IPS DF 4.7 (cell line): ENCODE results near the gene GGN.
"Not testable (repeated sequence)": the region's sequence is repeated elsewhere in the genome, so short reads cannot be mapped to it uniquely, and the experiment has no call there.

Experiments
- DNase-seq: peaks from one replicate; pipeline ENCODE4 v3.0.0-alpha.2; 2013; ENCODE audit warnings: low spot score; ENCODE audit errors: extremely low read depth

Gene GGN

DNA sequence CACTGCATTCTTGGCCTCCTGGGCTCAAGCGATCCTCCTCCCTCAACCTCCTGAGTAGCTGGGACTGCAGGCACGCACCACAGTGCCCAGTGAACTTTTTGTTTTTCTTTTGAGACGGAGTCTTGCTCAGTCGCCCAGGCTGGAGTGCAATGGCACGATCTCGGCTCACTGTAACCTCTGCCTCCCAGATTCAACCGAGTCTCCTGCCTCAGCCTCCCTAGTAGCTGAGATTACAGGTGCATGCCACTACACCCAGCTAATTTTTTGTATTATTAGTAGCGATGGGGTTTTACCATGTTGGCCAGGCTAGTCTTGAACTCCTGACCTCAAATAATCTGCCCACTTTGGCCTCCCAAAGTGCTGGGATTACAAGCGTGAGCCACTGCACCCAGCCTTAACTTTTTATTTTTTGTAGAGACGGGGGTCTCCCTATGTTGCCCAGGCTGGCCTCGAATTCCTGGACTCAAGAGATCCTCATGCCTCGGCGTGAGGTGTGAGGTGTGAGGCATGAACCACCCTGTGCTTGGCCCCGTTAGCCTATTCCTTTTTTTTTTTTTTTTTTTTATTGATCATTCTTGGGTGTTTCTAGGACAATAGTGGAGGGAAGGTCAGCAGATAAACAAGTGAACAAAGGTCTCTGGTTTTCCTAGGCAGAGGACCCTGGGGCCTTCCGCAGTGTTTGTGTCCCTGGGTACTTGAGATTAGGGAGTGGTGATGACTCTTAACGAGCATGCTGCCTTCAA is 24.7 kb downstream of the GGN start:
- DNase-seq = not testable (repeated sequence)

GRCh38 chr19:38362076-38362945 is 25.5 kb downstream of the GGN start:
- DNase-seq = peak; percentile 44

DNA sequence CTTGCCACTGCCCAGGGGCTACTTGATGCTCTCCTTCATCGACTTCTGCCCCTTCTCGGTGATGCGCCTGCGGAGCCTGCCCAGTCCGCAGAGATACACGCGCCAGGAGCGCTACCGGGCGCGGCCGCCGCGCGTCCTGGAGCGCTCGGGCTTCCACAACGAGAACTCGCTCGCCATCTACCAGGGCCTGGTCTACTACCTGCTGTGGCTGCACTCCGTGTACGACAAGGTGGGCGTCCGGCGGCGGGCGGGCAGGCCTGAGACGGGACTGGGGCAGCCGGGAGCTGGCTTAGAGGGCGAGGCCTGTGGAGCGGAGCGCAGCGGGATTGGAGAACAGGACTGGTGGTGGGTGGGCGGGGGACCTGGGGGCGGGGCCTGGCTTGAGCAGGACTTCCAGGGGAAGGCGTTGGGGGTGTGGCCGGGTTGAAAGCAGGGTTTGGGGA is 26.2 kb downstream of the GGN start:
- no peak for DNase-seq

DNA sequence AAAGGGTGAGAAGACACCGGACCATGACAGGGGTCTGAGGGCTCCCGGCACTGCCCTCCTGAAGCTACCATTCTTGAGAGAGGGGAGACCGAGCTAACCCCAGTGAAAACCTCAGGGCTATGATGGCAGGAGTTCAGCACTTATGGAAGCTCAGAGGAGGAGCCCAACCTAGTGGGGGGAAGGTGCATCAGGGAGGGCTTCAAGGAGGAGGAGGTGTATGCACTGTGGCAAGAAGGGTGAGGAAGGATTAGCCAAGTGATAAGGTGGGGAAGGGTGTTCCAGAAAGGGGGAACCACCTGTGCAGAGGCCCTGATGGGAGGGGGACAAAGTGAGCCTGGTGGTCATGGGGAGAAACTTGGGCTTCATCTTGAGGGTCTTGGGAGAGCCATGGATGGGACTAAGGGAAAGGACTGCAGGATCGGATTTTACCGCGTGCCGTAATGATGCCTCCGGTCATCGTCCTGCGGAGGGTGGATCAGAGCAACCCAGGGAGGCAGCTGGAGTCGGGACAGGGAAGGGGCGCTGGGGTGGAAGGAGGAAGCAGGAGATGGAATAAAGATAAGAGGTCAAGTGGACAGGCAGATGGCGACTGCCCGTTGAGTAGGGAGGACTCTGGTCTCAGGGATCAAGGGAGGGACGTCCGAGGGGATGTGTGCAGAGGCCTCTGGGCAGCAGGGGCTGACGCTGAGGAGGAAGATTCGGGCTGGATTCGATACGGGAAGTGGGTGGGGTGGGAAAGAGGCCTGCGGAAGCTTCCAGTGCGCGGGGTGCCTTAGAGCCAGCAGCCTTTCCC is 26.8 kb downstream of the GGN start:
- DNase-seq = no peak

DNA sequence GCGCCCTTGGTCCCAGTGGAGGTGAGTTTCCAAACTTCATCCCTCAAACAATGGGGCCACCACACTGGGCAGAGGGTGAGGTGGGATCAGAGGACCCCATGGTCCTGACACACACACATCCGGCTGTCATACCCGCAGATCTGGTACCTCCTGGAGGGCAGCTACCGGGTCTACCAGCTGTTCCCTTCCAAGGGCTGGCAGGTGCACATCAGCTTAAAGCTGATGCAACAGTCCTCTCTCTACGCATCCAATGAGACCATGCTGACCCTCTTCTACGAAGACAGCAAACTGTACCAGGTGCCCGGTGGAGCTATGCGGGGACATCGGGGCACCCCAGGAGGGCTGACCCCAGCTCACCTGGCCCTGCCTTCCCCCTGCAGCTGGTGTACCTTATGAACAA is 27.5 kb downstream of the GGN start:
- DNase-seq = no peak

DNA sequence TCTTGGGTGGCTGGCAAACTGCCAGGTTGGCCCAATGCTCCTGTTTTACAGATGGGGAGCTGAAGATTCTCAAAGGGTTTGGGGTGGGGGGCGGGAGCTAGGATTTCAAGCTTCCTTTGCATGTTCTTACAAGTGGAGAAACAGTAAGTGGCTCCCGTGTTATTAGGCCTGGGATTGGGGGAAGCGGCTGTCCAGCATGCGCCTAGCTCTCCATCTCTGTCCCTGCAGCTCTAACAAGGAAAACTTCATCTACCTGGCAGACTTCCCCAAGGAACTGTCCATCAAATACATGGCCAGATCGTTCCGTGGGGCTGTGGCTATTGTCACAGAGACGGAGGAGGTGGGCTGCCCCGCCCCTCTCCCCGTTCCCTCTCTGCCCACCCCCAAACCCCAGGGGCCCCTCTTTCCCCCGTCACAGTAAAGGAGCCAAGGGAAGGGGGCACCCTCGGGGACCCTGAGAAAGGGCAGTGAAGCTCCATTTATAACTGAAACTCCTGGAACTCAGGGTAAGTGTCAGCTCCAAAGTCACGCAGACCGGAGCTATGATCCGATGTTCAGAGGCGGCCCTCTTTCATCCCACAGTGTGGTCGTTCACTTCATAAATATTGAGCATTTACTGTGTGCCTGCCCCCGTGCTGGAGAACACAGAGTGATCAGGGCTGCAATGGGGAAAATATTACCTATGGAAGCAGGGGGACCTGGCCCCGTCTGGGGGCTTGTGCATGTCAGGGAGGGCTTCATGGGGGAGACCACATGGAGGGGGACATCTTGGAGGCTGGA is 28.4 kb downstream of the GGN start:
- no peak for DNase-seq

GRCh38 chr19:38358071-38358470 is 29.8 kb downstream of the GGN start:
- no peak for DNase-seq

- no peak for DNase-seq
These were observed 31.8 kb downstream of the GGN start for GRCh38 chr19:38355728-38356725.

DNA sequence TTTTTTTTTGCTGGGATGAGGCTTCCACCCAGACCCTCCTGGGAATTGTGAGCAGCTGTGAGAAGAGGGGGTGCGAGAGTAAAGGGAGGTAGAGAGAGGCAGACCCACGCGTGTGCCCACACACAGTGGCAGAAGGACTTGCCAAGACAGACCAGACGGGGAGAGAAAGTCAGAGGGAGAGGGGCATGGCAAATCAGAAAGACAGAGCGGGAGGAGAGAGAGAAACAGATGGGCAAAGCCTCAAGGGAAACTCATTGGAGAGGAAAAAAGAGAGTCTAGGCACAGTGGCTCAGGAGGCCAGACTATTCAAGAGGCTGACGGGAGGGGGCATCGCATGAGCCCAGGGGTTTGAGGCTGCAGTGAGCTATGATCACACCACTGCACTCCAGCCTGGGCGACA is 35.2 kb downstream of the GGN start:
- DNase-seq = no peak

- no peak for DNase-seq
These were observed 35.9 kb downstream of the GGN start for GRCh38 chr19:38351865-38352395.

- DNase-seq = no peak
These were observed 37.0 kb downstream of the GGN start for GRCh38 chr19:38350883-38351282.

DNA sequence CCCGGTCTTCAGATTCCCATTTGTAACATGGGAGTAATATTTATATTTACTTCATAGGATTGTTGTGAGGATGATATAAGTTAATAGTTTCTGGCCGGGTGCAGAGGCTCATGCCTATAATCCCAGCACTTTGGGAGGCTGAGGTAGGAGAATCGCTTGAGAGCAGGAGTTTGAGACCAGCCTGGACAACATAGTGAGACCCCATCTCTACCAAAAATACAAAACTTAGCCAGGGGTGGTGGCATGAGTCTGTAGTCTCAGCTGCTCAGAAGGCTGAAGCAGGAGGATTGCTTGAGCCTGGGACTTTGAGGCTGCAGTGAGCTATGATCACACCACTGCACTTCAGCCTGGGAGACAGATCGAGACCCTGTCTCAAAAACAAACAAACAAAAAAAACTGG is 41.0 kb downstream of the GGN start:
- no peak for DNase-seq

DNA sequence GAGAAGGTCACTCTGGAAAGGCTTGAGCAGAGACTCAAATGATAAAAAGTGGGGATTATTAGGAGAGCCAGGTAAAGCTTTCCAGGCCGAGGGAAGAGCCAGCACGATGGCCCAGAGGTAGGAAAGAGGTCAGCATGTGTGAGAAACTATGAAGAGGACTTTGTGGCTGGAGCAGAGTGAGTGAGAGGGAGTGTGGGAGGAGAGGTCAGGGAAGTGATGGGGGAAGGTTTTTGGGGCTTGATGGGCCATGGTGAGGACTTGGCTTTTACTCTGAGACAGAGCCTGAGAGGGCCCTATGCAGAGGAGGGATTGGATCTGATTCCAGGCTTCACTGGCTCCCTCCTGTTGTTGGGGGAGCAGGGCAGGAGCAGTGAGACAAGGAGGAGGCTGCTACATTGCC is 46.9 kb downstream of the GGN start:
- DNase-seq = no peak

GRCh38 chr19:38339011-38339410 is 48.8 kb downstream of the GGN start:
- not testable (repeated sequence) for DNase-seq

DNA sequence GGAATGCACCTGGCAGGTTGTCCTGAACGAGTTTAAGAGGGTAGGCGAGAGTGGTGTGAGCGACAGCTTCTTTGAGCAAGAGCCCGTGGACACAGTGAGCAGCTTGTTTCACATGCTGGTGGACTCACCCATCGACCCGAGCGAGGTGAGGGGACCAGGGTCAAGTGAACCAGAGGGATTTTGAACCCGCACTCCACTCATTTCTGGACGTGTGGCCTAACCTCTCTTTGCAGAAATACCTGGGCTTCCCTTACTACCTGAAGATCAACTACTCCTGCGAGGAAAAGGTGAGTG is 50.5 kb downstream of the GGN start:
- DNase-seq = no peak

DNA sequence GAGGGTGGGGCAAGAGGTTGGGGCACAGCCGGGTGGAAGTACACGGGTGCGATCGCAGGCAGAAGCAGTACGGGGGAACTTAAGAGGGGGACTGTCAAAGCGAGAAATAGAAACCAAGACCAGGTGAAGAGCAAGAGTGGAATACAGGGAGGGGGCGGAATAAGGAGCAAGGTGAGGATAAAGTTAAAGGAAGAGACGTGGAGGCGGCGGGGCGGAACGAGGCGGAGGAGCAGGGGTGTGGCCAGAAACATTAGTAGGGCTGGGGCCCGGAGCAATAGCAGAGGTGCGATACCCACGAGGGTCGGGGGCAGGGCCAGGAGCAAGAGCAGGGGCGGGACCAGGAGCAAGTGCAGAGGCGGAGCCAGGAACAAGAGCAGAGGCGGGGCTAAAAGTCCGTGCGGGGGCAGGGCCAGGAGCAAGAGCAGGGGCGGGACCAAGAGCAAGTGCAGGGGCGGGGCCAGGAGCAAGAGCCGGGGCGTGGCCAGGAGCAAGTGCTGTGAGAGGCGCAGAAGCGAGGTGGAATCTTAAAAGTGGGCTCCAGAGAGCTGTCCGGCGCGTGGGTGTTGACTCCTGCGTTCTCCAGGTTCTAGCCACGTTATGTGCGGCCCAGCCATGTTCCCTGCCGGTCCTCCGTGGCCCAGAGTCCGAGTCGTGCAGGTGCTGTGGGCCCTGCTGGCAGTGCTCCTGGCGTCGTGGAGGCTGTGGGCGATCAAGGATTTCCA is 51.0 kb downstream of the GGN start:
- DNase-seq = no peak

DNA sequence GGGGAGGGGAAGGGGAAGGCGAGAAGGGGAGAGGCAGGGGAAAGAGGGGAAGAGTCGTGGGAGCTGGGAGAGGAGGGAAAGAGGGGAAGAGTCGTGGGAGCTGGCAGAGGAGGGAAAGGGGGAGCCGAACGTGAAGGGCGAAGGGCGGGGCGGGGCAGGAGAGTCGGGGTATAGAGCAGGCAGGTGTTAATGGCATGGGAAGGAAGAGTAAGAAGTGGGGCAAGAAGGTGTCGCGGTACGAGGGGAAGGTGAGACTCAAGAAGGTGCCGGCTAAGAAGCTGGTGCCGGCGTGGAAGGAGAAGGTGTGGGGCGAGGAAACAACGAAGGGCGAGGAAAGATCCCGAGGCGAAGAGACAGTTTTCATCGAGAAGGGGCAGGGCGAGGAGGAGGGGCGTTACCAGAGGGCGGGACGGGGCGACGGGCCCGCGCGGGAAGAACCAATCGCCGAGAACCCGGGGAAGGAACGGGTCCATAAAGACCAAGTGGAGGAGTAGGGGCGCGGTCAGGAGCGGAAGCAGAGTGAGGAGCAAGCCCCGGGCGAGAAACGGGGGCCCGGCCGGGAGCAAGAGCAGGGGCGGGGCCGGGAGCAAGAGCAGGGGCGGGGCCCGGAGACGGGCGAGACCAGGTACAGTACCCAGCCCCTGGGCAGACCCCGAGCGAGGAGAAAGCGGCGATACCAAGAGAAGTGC is 51.7 kb downstream of the GGN start:
- no peak for DNase-seq
